GM10266 (cell line): ENCODE data around the gene SLC39A2.
"Not testable (repeated sequence)": the region's sequence is repeated elsewhere in the genome, so short reads cannot be mapped to it uniquely, and the experiment has no call there.

Experiments
- DNase-seq: peaks from one replicate; pipeline ENCODE4 v3.0.0; 2012; ENCODE audit errors: extremely low spot score
- TF ChIP-seq, protein P1 (sequence below): IDR thresholded peaks from 2 replicates; pipeline ENCODE4 v1.5.1; 2012; ENCODE audit warnings: mild to moderate bottlenecking, low read depth; ENCODE audit not compliant: control insufficient read depth, insufficient read depth; ENCODE audit errors: missing control alignments

Gene SLC39A2, protein sequence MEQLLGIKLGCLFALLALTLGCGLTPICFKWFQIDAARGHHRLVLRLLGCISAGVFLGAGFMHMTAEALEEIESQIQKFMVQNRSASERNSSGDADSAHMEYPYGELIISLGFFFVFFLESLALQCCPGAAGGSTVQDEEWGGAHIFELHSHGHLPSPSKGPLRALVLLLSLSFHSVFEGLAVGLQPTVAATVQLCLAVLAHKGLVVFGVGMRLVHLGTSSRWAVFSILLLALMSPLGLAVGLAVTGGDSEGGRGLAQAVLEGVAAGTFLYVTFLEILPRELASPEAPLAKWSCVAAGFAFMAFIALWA

DNA sequence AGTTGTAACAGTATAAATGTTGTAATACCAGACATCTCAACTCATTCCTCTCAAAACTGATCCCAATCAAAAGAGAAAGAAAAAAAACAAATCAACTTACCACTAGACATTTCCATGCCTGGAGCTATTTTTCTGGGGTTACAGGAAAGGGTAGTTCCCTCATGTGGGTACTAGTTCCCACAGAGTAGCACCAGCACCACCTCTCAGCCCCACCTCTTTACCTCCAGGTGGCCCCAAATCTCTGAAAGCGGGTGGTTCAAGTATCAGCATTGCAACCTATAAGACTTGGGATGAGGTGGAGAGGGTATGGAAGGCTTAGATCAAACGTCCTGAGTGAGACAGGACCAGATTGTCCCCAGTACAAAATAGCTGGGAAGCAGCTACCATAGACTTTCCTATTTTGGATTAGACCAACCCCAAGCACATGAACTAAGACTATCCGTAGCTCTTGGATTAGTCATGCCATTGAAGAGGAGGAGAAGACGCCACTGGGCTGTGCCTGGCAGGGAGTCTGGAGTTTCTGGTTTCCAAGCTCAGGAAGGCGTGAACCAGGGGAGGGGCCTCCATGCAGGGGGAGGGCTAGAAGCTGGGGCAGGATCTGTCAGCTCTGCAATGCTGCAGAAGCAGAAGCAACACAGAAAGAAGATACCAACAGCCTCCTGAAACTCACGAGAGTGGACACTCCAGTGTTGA, at the start of gene SLC39A2:
TSS of gene SLC39A2 (plus strand) at position 620 of the 693 bp plus-strand sequence. CDS start 154 bp downstream, outside the sequence.
- TF ChIP-seq, protein P1, sequence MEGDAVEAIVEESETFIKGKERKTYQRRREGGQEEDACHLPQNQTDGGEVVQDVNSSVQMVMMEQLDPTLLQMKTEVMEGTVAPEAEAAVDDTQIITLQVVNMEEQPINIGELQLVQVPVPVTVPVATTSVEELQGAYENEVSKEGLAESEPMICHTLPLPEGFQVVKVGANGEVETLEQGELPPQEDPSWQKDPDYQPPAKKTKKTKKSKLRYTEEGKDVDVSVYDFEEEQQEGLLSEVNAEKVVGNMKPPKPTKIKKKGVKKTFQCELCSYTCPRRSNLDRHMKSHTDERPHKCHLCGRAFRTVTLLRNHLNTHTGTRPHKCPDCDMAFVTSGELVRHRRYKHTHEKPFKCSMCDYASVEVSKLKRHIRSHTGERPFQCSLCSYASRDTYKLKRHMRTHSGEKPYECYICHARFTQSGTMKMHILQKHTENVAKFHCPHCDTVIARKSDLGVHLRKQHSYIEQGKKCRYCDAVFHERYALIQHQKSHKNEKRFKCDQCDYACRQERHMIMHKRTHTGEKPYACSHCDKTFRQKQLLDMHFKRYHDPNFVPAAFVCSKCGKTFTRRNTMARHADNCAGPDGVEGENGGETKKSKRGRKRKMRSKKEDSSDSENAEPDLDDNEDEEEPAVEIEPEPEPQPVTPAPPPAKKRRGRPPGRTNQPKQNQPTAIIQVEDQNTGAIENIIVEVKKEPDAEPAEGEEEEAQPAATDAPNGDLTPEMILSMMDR: no peak
- no peak for DNase-seq

DNA sequence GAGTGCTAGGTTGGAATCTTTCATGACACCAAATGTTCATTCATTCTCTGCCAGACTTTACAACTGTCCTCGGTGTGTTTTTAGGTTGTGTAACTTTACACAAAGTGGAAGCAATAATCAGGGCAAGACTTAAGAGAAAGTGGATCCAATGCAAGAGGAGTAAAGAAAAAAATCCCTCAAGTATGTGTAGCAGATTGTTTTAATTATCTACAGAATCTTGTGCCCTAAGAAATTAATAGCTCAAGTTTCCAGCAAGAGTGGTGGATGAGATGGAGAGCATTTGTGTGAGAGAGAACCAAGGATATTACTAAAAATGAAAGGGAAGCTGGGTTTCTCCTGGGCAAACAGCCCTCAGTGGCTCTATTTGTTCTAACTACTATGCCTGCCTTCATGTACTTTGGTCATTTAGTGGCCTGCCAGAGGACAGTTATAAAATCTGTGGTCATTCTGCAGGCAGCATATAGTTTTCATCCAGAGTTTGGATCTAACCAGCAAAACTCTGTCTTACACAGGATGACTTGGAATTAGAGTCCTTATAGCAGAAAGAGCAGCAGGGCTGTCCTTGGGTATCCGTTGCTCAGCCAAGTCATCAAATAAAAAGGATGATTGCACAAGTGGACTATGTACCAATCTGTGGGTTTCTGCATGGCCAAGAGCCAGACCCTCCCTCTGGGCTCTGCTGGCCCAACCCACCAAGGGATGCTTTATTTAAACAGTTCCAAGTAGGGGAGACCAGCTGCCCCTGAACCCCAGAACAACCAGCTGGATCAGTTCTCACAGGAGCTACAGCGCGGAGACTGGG, 44.2 kb upstream of the SLC39A2 start, which contains the start of gene RNASE2:
TSS of gene RNASE2 (plus strand) at position 752 of the 802 bp plus-strand sequence. CDS start 285 bp downstream, outside the sequence.
- DNase-seq: not testable (repeated sequence)

DNA sequence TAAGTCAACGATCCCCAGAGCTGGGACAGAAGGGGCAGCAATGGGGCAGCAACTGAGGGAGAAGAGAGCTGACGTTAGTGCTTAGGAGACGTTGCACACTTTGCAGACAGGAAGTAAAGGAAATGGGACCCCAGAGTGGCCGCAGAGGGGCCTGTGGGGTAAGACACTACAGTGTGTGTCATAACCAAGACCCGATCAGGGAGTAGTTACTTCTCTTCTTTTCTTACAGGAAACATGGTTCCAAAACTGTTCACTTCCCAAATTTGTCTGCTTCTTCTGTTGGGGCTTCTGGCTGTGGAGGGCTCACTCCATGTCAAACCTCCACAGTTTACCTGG, 43.6 kb upstream of the SLC39A2 start:
- DNase-seq: not testable (repeated sequence)

DNA sequence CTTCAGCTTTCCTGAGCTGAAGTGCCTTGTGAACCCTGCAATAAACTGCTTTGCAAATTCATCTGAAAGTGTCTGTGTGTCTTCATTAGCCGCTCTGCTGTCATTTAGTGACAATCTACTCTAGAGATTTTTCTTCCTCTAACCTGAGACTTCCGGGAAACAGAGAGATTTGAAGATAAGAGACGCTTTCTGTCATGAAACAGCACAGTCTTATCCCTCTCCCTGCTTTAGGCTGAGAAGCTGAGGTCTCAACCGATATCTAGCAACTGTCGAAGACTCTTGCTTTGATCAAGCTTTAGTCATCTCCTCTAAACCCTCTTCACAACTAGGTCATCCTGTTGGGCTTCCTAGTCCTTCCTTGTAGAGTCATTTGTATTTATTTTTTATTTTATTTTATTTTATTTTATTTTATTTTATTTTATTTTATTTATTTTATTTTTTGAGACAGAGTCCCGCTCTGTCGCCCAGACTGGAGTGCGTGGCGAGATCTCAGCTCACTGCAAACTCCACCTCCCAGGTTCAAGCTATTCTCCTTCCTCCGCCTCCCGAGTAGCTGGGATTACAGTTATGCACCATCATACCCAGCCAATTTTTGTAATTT, 42.6 kb upstream of the SLC39A2 start:
- TF ChIP-seq, protein P1: no peak
- no peak for DNase-seq

DNA sequence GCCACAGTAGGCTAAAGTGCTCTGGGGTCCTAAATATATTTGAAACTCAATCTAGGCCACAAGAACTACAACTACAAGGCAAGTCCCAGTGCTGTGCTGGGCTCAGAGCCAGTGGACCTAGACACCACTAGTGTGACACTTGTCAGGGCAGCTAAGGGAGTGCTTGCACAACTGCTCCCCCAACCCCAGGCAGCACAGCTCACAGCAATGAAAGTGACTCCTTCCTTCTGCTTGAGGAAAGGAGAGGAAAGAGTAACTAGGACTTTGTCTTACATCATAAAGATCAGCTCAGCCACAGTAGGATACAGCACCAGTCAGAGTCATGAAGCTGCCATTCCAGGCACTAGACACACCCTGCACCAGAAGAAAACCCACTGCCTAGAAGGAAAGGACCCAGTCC, 40.1 kb upstream of the SLC39A2 start:
- DNase-seq: not testable (repeated sequence)

DNA sequence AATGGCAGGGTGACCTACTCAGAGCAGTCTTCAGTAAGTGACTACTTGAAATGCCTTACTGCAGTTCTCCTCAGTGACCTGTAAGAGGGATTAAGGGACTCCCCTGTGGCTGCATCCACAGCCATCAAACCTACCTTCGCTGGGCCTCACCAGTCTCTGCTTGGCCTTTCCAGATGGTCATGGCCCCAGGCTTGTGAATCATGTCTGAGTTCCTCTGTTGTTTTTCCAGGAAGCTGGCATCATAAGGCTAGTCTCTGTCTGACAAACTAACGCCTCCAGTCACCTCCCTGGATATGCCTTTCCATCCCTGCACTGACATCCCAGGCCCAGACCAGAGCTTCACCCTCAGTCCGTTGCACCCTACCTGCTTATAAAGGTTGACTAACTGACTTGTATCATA, 29.8 kb upstream of the SLC39A2 start:
- no peak for DNase-seq
- TF ChIP-seq, protein P1: no peak

DNA sequence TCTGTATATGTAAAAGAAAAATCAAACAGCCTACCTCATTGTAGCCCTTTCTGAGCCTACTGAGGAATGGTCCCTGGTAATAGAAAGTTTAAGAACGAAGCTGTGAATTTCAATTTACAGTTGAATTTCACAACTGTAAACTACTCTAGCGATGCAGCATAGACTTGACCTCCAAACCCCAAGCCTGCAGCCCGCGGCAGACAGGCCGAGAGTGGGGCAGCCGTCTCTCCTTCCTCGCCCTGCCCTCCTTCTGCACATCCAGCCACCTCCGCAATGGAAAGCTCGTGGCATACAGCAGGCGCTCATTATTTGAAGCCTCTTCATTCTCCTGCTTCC, 28.5 kb upstream of the SLC39A2 start:
- DNase-seq: no peak
- TF ChIP-seq, protein P1: no peak

DNA sequence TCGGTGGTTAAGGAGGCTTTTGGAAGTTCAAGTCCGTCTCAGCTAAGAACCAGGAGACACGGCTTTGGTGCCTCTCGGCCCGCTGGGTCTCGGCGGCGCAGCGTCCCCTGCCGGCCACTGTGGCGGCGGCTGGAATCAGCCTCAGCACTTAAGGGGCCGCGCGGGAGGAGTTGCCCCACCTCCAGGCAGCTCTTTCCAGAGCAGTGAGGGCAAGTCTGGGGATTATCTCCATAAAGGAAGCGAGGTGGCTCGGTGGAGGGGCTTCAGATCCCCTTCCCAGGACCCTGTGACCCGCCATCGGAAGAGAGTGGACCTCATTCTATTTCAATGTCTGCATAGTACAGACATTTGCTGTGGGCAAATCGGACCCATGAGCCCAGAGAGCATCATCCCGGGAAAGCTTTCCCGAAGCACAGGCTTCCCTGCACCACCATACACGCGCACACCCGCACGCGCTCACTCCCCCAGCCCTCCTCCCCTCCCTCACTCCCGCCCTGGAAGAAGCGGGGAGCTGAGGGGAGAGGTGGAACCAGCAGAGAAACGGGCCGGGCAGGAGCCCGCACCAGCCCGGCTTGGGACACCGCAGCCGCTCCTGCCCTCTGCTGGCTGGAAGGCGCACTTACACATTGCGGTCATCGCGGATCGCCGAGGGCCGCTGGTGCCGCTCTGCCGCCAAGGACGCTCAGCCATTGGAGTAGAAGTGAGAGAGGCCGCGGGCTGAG, 27.9 kb upstream of the SLC39A2 start:
- peak; percentile 76 for DNase-seq
- TF ChIP-seq, protein P1: peak; percentile 96
